ENCODE data around the gene SPATA13.

Gene SPATA13

GRCh38 chr13:24194447-24194846, 33.9 kb downstream of the SPATA13 start:
- no peak for DNase-seq (ENCODE audit: low read depth, low spot score)
- POLR2A ChIA-PET: no interaction called here
- CTCF ChIA-PET: interaction anchor here (0.9 to 2.4 kb wide), 6 partner anchors 8 to 175 kb away, joined by 3 to 9 read pairs (median 4); no protein-coding TSS in a partner anchor
- no peak overlapping the region for H3K4me3 ChIP-seq (ENCODE audit: low read depth, low read length)
- no peak for TF ChIP-seq CTCF (IDR thresholded peaks at IDR 0.05; ENCODE audit: insufficient read depth, low read length, missing control alignments)

- CTCF ChIA-PET: interaction anchor here (0.9 to 2.4 kb wide), 7 partner anchors 8 to 235 kb away, joined by 3 to 9 read pairs (median 4); no protein-coding TSS in a partner anchor
- no peak overlapping the region for H3K4me3 ChIP-seq (ENCODE audit: low read depth, low read length)
- no peak for TF ChIP-seq CTCF (IDR thresholded peaks at IDR 0.05; ENCODE audit: insufficient read depth, low read length, missing control alignments)
- POLR2A ChIA-PET: no interaction called here
- DNase-seq (ENCODE audit: low read depth, low spot score): no peak
Measured at GRCh38 chr13:24195626-24196025, 35.1 kb downstream of the SPATA13 start.

GRCh38 chr13:24196593-24197197, 36.2 kb downstream of the SPATA13 start:
- CTCF ChIA-PET: interaction anchor here (1.4 kb wide), 1 partner anchor 34 kb away, joined by 3 read pairs; no protein-coding TSS in a partner anchor
- no peak for TF ChIP-seq CTCF (IDR thresholded peaks at IDR 0.05; ENCODE audit: insufficient read depth, low read length, missing control alignments)

GRCh38 chr13:24199016-24199415, 38.5 kb downstream of the SPATA13 start:
- no peak for TF ChIP-seq CTCF (IDR thresholded peaks at IDR 0.05; ENCODE audit: insufficient read depth, low read length, missing control alignments)
- no peak for DNase-seq (ENCODE audit: low read depth, low spot score)
- ChIA-PET POLR2A (no interaction called here), CTCF (interaction anchor here (0.6 to 2.1 kb wide), 6 partner anchors 12 to 180 kb away, joined by 3 to 5 read pairs (median 3); no protein-coding TSS in a partner anchor)
- H3K4me3 ChIP-seq (ENCODE audit: low read depth, low read length): no peak overlapping the region

More at GRCh38 chr13:24196593-24197197, 36.2 kb downstream of the SPATA13 start:
- H3K4me3 ChIP-seq (ENCODE audit: low read depth, low read length): no peak overlapping the region
- POLR2A ChIA-PET: no interaction called here
- DNase-seq (ENCODE audit: low read depth, low spot score): no peak

- TF ChIP-seq CTCF (IDR thresholded peaks at IDR 0.05; ENCODE audit: insufficient read depth, low read length, missing control alignments): no peak
- no peak overlapping the region for H3K4me3 ChIP-seq (ENCODE audit: low read depth, low read length)
- DNase-seq (ENCODE audit: low read depth, low spot score): no peak
- ChIA-PET POLR2A (no interaction called here), CTCF (interaction anchor here (0.8 to 2.0 kb wide), 4 partner anchors 8 to 181 kb away, joined by 3 to 8 read pairs (median 4); no protein-coding TSS in a partner anchor)
Measured at GRCh38 chr13:24202215-24202614, 41.7 kb downstream of the SPATA13 start.

- POLR2A ChIA-PET: no interaction called here
- TF ChIP-seq CTCF (IDR thresholded peaks at IDR 0.05; ENCODE audit: insufficient read depth, low read length, missing control alignments): no peak
- CTCF ChIA-PET: interaction anchor here (0.8 to 2.2 kb wide), 10 partner anchors 8 to 314 kb away, joined by 3 to 9 read pairs (median 3); partner anchors contain the start of gene MIPEP
- no peak for DNase-seq (ENCODE audit: low read depth, low spot score)
- no peak overlapping the region for H3K4me3 ChIP-seq (ENCODE audit: low read depth, low read length)
Measured at GRCh38 chr13:24203273-24203672, 42.8 kb downstream of the SPATA13 start.

Data from AG04449 (cell line).